ENCODE measurements around the gene PUM1.
"Not testable (repeated sequence)": the region's sequence is repeated elsewhere in the genome, so short reads cannot be mapped to it uniquely, and the experiment has no call there.

Gene PUM1

GRCh38 chr1:30964706-30965105 is 100.8 kb downstream of the PUM1 start:
- no peak for DNase-seq (ENCODE audit: low read depth)

- DNase-seq (ENCODE audit: low read depth) = no peak
Measured at GRCh38 chr1:30962609-30963508, 102.7 kb downstream of the PUM1 start.

- no peak for DNase-seq (ENCODE audit: low read depth)
Measured at GRCh38 chr1:30957560-30958222, 107.8 kb downstream of the PUM1 start.

GRCh38 chr1:30955448-30956015 is 110.0 kb downstream of the PUM1 start:
- DNase-seq (ENCODE audit: low read depth) = peak; percentile 26

GRCh38 chr1:30953685-30954084 is 111.8 kb downstream of the PUM1 start:
- DNase-seq (ENCODE audit: low read depth) = no peak

GRCh38 chr1:30952098-30952497 is 113.4 kb downstream of the PUM1 start:
- DNase-seq (ENCODE audit: low read depth) = no peak

- no peak for DNase-seq (ENCODE audit: low read depth)
Measured at GRCh38 chr1:30950700-30951099, 114.8 kb downstream of the PUM1 start.

- DNase-seq (ENCODE audit: low read depth) = no peak
Measured at GRCh38 chr1:30950053-30950452, 115.5 kb downstream of the PUM1 start.

GRCh38 chr1:30949487-30949838 is 116.1 kb downstream of the PUM1 start:
- DNase-seq (ENCODE audit: low read depth) = not testable (repeated sequence)

GRCh38 chr1:30948813-30949486 is 116.6 kb downstream of the PUM1 start:
- DNase-seq (ENCODE audit: low read depth) = peak; percentile 18

GRCh38 chr1:30948278-30948677 is 117.2 kb downstream of the PUM1 start:
- no peak for DNase-seq (ENCODE audit: low read depth)

GRCh38 chr1:30947212-30947611 is 118.3 kb downstream of the PUM1 start:
- DNase-seq (ENCODE audit: low read depth) = no peak

- no peak for DNase-seq (ENCODE audit: low read depth)
Measured at GRCh38 chr1:30942326-30942963, 123.1 kb downstream of the PUM1 start.

- DNase-seq (ENCODE audit: low read depth) = no peak
Measured at GRCh38 chr1:30940541-30940940, 125.0 kb downstream of the PUM1 start.

GRCh38 chr1:30936541-30937171 is 128.9 kb downstream of the PUM1 start:
- no peak for DNase-seq (ENCODE audit: low read depth)

GRCh38 chr1:30935758-30936157 is 129.8 kb downstream of the PUM1 start:
- not testable (repeated sequence) for DNase-seq (ENCODE audit: low read depth)

GRCh38 chr1:30934613-30935012 is 130.9 kb downstream of the PUM1 start:
- DNase-seq (ENCODE audit: low read depth) = no peak

- no peak for DNase-seq (ENCODE audit: low read depth)
Measured at GRCh38 chr1:30933874-30934252, 131.7 kb downstream of the PUM1 start.

- DNase-seq (ENCODE audit: low read depth) = no peak
Measured at GRCh38 chr1:30930631-30931173, 134.8 kb downstream of the PUM1 start.

GRCh38 chr1:30929944-30930525 is 135.5 kb downstream of the PUM1 start:
- DNase-seq (ENCODE audit: low read depth) = no peak

Data from GM04503 (cell line).